Measurements from ENCODE around the gene CD4.

The CD4 gene

GRCh38 chr12:6849427-6849826, 60.1 kb downstream of the CD4 start:
- Histone ChIP-seq H3K4me3 (no peak overlapping the region), H3K27ac (no peak overlapping the region)
- no peak for DNase-seq (ENCODE audit: low spot score)
- TF ChIP-seq CTCF (IDR thresholded peaks at IDR 0.05), result no peak

GRCh38 chr12:6849976-6850560, 60.7 kb downstream of the CD4 start:
- no peak for DNase-seq (ENCODE audit: low spot score)
- TF ChIP-seq CTCF (IDR thresholded peaks at IDR 0.05), result no peak
- no peak overlapping the region for H3K4me3 ChIP-seq
- H3K27ac ChIP-seq, result no peak overlapping the region

DNA sequence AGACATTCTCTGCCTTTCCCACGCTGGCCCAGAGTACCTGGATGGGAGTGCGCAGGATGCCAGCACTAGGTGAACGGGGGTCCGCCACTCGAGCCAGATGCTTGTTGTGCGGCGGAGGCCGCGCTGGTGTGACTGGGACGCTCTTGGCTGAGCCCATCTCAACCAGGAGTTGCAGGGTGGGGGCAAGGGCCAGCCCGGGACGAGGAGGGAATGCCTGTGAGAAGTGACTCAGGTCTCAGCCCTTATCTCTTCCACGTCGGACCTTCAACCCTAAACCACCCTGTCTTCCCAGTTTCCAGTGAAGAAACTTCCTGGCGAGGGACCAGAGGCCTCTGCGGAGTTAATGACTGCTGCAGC, 61.4 kb downstream of the CD4 start:
- H3K27ac ChIP-seq, result peak overlapping the region; percentile 92 to 93
- TF ChIP-seq CTCF (IDR thresholded peaks at IDR 0.05), result no peak
- H3K4me3 ChIP-seq, result peak overlapping the region; percentile 91
- no peak for DNase-seq (ENCODE audit: low spot score)

DNA sequence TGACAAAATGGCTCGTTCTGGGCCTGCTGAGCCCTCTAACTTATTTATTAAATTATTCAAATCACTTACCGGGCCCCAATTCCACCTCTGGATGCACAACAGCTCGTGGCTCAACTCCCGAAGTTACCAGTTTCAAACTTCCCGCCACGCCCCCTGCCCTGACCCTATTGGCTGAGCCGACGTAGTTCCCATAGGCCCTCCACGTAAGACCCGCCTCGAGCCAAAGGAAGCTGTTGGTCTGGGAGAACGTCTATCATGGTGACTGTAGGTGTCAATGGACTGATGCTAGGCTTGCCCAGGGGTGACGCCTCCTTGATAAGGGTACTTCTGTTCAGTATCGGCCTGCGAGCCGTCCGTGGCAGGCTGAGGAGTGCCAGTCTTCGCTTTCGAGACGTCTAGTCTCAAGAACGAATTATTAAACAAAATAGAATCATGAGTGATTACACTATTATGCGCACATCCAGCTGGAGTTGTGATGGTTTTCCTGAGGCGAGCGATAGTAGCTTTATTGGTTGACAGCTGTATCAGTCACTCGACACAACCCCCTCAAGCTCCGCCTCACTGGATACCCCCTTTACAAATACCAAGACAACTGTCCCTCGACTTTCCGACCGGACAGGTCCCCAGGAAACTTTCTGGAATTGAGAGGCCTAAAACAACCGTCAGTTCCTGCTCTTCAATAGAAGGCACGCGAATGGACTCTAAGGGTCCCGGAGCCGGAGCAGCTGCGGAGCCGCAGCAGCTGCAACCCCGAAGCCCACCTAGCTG, 62.0 kb downstream of the CD4 start, which contains the start of gene CDCA3:
Gene CDCA3, minus strand, starts transcription at position 134 of the 768 bp plus-strand sequence. CDS start 334 bp downstream, outside the sequence.
- no peak for TF ChIP-seq CTCF (IDR thresholded peaks at IDR 0.05)
- DNase-seq (ENCODE audit: low spot score), result peak; percentile 97
- Histone ChIP-seq H3K4me3 (peak within 1 kb of the TSS; percentile 91), H3K27ac (peak within 1 kb of the TSS; percentile 92 to 93)

- TF ChIP-seq CTCF (IDR thresholded peaks at IDR 0.05), result no peak
- Histone ChIP-seq H3K4me3 (peak within 1 kb of the TSS; percentile 91), H3K27ac (peak within 1 kb of the TSS; percentile 92 to 93)
- peak; percentile 100 for DNase-seq (ENCODE audit: low spot score)
These were observed 62.8 kb downstream of the CD4 start, which contains the start of gene USP5 for GRCh38 chr12:6851921-6852650. Gene USP5 (plus strand): TSS chr12:6852150. CDS start chr12:6852180, 30 bp downstream.

DNA sequence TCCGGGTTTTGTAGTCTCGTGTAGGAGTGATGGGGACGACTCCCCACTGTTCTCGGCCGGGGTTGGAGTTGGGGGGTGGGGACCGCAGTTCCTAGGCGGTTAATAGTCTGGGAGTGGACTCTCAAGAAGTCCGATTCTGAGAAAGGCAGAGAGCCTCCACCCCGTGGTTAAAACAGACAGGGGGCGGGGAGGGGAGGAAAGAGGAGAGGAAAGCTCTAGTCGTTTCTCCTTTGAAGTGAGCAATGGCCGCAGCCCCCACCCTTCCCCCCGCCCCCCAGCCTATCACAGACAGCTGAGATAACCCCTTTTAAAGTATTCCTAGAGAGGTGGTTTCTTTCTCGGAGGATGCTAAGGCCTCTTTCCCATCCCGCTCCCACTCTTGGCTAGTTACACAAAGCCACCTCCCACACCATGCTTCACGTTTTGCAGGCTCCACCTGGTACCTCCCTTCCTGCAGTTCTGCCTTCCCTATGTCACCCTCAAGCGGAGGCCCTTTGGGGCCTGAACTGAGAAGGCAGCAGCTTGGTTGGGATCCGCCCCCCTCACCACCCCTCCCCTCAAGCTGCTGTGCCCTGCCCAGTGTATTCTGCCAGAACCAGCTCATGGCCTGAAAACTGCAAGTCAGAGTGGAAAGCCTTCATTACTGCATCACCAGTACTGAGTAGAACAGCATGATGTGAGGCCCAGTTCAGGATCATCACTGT, 63.5 kb downstream of the CD4 start:
- peak overlapping the region; percentile 60 to 92 for H3K27ac ChIP-seq
- H3K4me3 ChIP-seq, result peak overlapping the region; percentile 91
- DNase-seq (ENCODE audit: low spot score), result peak; percentile 88
- no peak for TF ChIP-seq CTCF (IDR thresholded peaks at IDR 0.05)
